ENCODE results near the gene CACNA2D3. TPM values are rescaled to one million over a fixed set of nuclear protein-coding genes. Genes with fewer than 3 reads are reported as not detected.

The CACNA2D3 gene
- total and polyA plus RNA-seq, 4 experiments from 2014 or later = not detected

- H3K27me3 Mint-ChIP-seq = no peaks in the 10 kb centered on the region
- Histone ChIP-seq H3K4me1 (ENCODE audit: insufficient read depth, low read length) (no peaks in the 10 kb centered on the region), H3K27ac (ENCODE audit: low read depth, low read length) (no peak overlapping the region), H3K27me3 (ENCODE audit: insufficient read depth, low read length) (no peaks in the 10 kb centered on the region), H3K9me3 (ENCODE audit: control insufficient read depth in 1 of 2, low read length in 2 of 2) (no peaks in the 10 kb centered on the region), H3K36me3 (ENCODE audit: insufficient read depth, low read length) (no peaks in the 10 kb centered on the region), H3K4me3 (ENCODE audit: low read length in 2 of 2) (no peak overlapping the region)
- no peak overlapping the region for H3K4me3 Mint-ChIP-seq
- H3K4me1 Mint-ChIP-seq = no peaks in the 10 kb centered on the region
- intact Hi-C loops (cut with micrococcal nuclease) = no loop called here
- POLR2A ChIA-PET (ENCODE audit: partially characterized antibody) = no interaction called here
- CTCF ChIA-PET (ENCODE audit: partially characterized antibody) = no interaction called here
- H3K9me3 Mint-ChIP-seq = peaks cover 0 to 3% (median under 1%) of the 10 kb centered on the region in 8 donors
- DNase-seq = no peak
- no peak overlapping the region for H3K27ac Mint-ChIP-seq
- H3K36me3 Mint-ChIP-seq = no peaks in the 10 kb centered on the region
Observed at GRCh38 chr3:55009372-55009771, 887.0 kb downstream of the CACNA2D3 start.

- Mint-ChIP-seq H3K9me3 (peaks cover 0 to 2% (median 0%) of the 10 kb centered on the region in 8 donors), H3K36me3 (no peaks in the 10 kb centered on the region), H3K27me3 (no peaks in the 10 kb centered on the region), H3K4me3 (no peak overlapping the region), H3K4me1 (no peaks in the 10 kb centered on the region), H3K27ac (no peak overlapping the region)
- H3K9me3 ChIP-seq (ENCODE audit: control insufficient read depth in 1 of 2, low read length in 2 of 2) = no peaks in the 10 kb centered on the region
- H3K36me3 ChIP-seq (ENCODE audit: insufficient read depth, low read length) = no peaks in the 10 kb centered on the region
- DNase-seq = no peak
- H3K27ac ChIP-seq (ENCODE audit: low read depth, low read length) = no peak overlapping the region
- intact Hi-C loops (cut with micrococcal nuclease) = no loop called here
- no peaks in the 10 kb centered on the region for H3K27me3 ChIP-seq (ENCODE audit: insufficient read depth, low read length)
- no peaks in the 10 kb centered on the region for H3K4me1 ChIP-seq (ENCODE audit: insufficient read depth, low read length)
- ChIA-PET POLR2A (ENCODE audit: partially characterized antibody) (no interaction called here), CTCF (ENCODE audit: partially characterized antibody) (no interaction called here)
- H3K4me3 ChIP-seq (ENCODE audit: low read length in 2 of 2) = no peak overlapping the region
Observed at GRCh38 chr3:55012091-55012490, 889.7 kb downstream of the CACNA2D3 start.

GRCh38 chr3:55013145-55013925, 891.0 kb downstream of the CACNA2D3 start:
- no peak overlapping the region for H3K27ac ChIP-seq (ENCODE audit: low read depth, low read length)
- H3K4me1 ChIP-seq (ENCODE audit: insufficient read depth, low read length) = no peaks in the 10 kb centered on the region
- no peaks in the 10 kb centered on the region for H3K4me1 Mint-ChIP-seq
- ChIA-PET CTCF (ENCODE audit: partially characterized antibody) (interaction anchor here (0.6 kb wide), 1 partner anchor 35 kb away, joined by 3 read pairs; no protein-coding TSS in a partner anchor), POLR2A (ENCODE audit: partially characterized antibody) (no interaction called here)
- no peaks in the 10 kb centered on the region for H3K9me3 ChIP-seq (ENCODE audit: control insufficient read depth in 1 of 2, low read length in 2 of 2)
- no peaks in the 10 kb centered on the region for H3K36me3 Mint-ChIP-seq
- H3K27ac Mint-ChIP-seq = no peak overlapping the region
- intact Hi-C loops (cut with micrococcal nuclease) = no loop called here
- no peaks in the 10 kb centered on the region for H3K9me3 Mint-ChIP-seq
- no peaks in the 10 kb centered on the region for H3K27me3 Mint-ChIP-seq
- no peaks in the 10 kb centered on the region for H3K27me3 ChIP-seq (ENCODE audit: insufficient read depth, low read length)
- H3K4me3 ChIP-seq (ENCODE audit: low read length in 2 of 2) = no peak overlapping the region
- no peak overlapping the region for H3K4me3 Mint-ChIP-seq
- no peak for DNase-seq
- no peaks in the 10 kb centered on the region for H3K36me3 ChIP-seq (ENCODE audit: insufficient read depth, low read length)

- Histone ChIP-seq H3K27ac (ENCODE audit: low read depth, low read length) (no peak overlapping the region), H3K27me3 (ENCODE audit: insufficient read depth, low read length) (no peaks in the 10 kb centered on the region), H3K4me3 (ENCODE audit: low read length in 2 of 2) (no peak overlapping the region), H3K9me3 (ENCODE audit: control insufficient read depth in 1 of 2, low read length in 2 of 2) (no peaks in the 10 kb centered on the region), H3K36me3 (ENCODE audit: insufficient read depth, low read length) (no peaks in the 10 kb centered on the region), H3K4me1 (ENCODE audit: insufficient read depth, low read length) (no peaks in the 10 kb centered on the region)
- H3K4me1 Mint-ChIP-seq = no peaks in the 10 kb centered on the region
- H3K27ac Mint-ChIP-seq = no peak overlapping the region
- intact Hi-C loops (cut with micrococcal nuclease) = no loop called here
- POLR2A ChIA-PET (ENCODE audit: partially characterized antibody) = no interaction called here
- DNase-seq = no peak
- H3K9me3 Mint-ChIP-seq = no peaks in the 10 kb centered on the region
- H3K4me3 Mint-ChIP-seq = no peak overlapping the region
- H3K36me3 Mint-ChIP-seq = no peaks in the 10 kb centered on the region
- no peaks in the 10 kb centered on the region for H3K27me3 Mint-ChIP-seq
- CTCF ChIA-PET (ENCODE audit: partially characterized antibody) = no interaction called here
Observed at GRCh38 chr3:55014081-55014480, 891.7 kb downstream of the CACNA2D3 start.

GRCh38 chr3:55014906-55015305, 892.6 kb downstream of the CACNA2D3 start:
- CTCF ChIA-PET (ENCODE audit: partially characterized antibody) = no interaction called here
- POLR2A ChIA-PET (ENCODE audit: partially characterized antibody) = no interaction called here
- no peaks in the 10 kb centered on the region for H3K36me3 ChIP-seq (ENCODE audit: insufficient read depth, low read length)
- no peaks in the 10 kb centered on the region for H3K9me3 ChIP-seq (ENCODE audit: control insufficient read depth in 1 of 2, low read length in 2 of 2)
- no peaks in the 10 kb centered on the region for H3K4me1 ChIP-seq (ENCODE audit: insufficient read depth, low read length)
- no peak overlapping the region for H3K27ac ChIP-seq (ENCODE audit: low read depth, low read length)
- H3K36me3 Mint-ChIP-seq = no peaks in the 10 kb centered on the region
- H3K27ac Mint-ChIP-seq = no peak overlapping the region
- no peak overlapping the region for H3K4me3 Mint-ChIP-seq
- H3K4me3 ChIP-seq (ENCODE audit: low read length in 2 of 2) = no peak overlapping the region
- no peak for DNase-seq
- intact Hi-C loops (cut with micrococcal nuclease) = no loop called here
- H3K27me3 ChIP-seq (ENCODE audit: insufficient read depth, low read length) = no peaks in the 10 kb centered on the region
- no peaks in the 10 kb centered on the region for H3K9me3 Mint-ChIP-seq
- H3K4me1 Mint-ChIP-seq = no peaks in the 10 kb centered on the region
- H3K27me3 Mint-ChIP-seq = no peaks in the 10 kb centered on the region

GRCh38 chr3:55017876-55018275, 895.5 kb downstream of the CACNA2D3 start:
- H3K27me3 Mint-ChIP-seq = peaks cover 0 to 3% of the 10 kb centered on the region in 2 donors
- H3K27me3 ChIP-seq (ENCODE audit: insufficient read depth, low read length) = no peaks in the 10 kb centered on the region
- H3K27ac Mint-ChIP-seq = no peak overlapping the region
- DNase-seq = no peak
- H3K9me3 ChIP-seq (ENCODE audit: control insufficient read depth in 1 of 2, low read length in 2 of 2) = no peaks in the 10 kb centered on the region
- H3K36me3 Mint-ChIP-seq = no peaks in the 10 kb centered on the region
- H3K27ac ChIP-seq (ENCODE audit: low read depth, low read length) = no peak overlapping the region
- H3K36me3 ChIP-seq (ENCODE audit: insufficient read depth, low read length) = no peaks in the 10 kb centered on the region
- intact Hi-C loops (cut with micrococcal nuclease) = no loop called here
- no peak overlapping the region for H3K4me3 Mint-ChIP-seq
- H3K4me1 Mint-ChIP-seq = no peaks in the 10 kb centered on the region
- POLR2A ChIA-PET (ENCODE audit: partially characterized antibody) = no interaction called here
- CTCF ChIA-PET (ENCODE audit: partially characterized antibody) = no interaction called here
- H3K4me1 ChIP-seq (ENCODE audit: insufficient read depth, low read length) = no peaks in the 10 kb centered on the region
- no peak overlapping the region for H3K4me3 ChIP-seq (ENCODE audit: low read length in 2 of 2)
- H3K9me3 Mint-ChIP-seq = peaks cover 0 to 3% (median 0%) of the 10 kb centered on the region in 8 donors

GRCh38 chr3:55030938-55031337, 908.6 kb downstream of the CACNA2D3 start:
- H3K36me3 Mint-ChIP-seq = no peaks in the 10 kb centered on the region
- H3K27ac Mint-ChIP-seq = no peak overlapping the region
- CTCF ChIA-PET (ENCODE audit: partially characterized antibody) = no interaction called here
- H3K4me3 Mint-ChIP-seq = no peak overlapping the region
- DNase-seq = no peak
- intact Hi-C loops (cut with micrococcal nuclease) = no loop called here
- H3K27me3 Mint-ChIP-seq = no peaks in the 10 kb centered on the region
- Histone ChIP-seq H3K27ac (ENCODE audit: low read depth, low read length) (no peak overlapping the region), H3K36me3 (ENCODE audit: insufficient read depth, low read length) (no peaks in the 10 kb centered on the region), H3K27me3 (ENCODE audit: insufficient read depth, low read length) (no peaks in the 10 kb centered on the region), H3K4me3 (ENCODE audit: low read length in 2 of 2) (no peak overlapping the region), H3K4me1 (ENCODE audit: insufficient read depth, low read length) (no peaks in the 10 kb centered on the region), H3K9me3 (ENCODE audit: control insufficient read depth in 1 of 2, low read length in 2 of 2) (no peaks in the 10 kb centered on the region)
- no peaks in the 10 kb centered on the region for H3K4me1 Mint-ChIP-seq
- peaks cover 0 to 5% (median 3%) of the 10 kb centered on the region in 8 donors for H3K9me3 Mint-ChIP-seq
- POLR2A ChIA-PET (ENCODE audit: partially characterized antibody) = no interaction called here

Measured in CD4-positive, alpha-beta memory T cell (primary cell).